Astrocyte of the cerebellum (primary cell): ENCODE results near the gene MVK.

Experiments used
- DNase-seq: peaks from one replicate; pipeline ENCODE4 v3.0.0-alpha.2; 2011; ENCODE audit warnings: low read depth
- H3K4me3 ChIP-seq: 2 replicates; pipeline ENCODE4 v1.5.1; 2011; ENCODE audit warnings: mild to moderate bottlenecking, low read depth, low read length, moderate library complexity
- CTCF ChIP-seq: IDR thresholded peaks from 2 replicates; pipeline ENCODE4 v1.5.1; 2012; ENCODE audit warnings: low read length, low read depth, moderate library complexity, mild to moderate bottlenecking; ENCODE audit errors: missing control alignments
- in situ Hi-C: cut with HindIII; loops from 2 replicates; pipeline ENCODE4 v1.10.0; 2017; ENCODE audit warnings: low sequenced_read_pairs

MVK gene

GRCh38 chr12:109537136-109537535 lies 36.5 kb upstream of the MVK start:
- DNase-seq, result no peak
- in situ Hi-C loops, result loop anchor here (25.0 kb wide), 1 partner anchor 250 kb away; no protein-coding TSS in a partner anchor
- TF ChIP-seq CTCF, result no peak

GRCh38 chr12:109538191-109538863 lies 35.3 kb upstream of the MVK start:
- in situ Hi-C loops, result loop anchor here (25.0 kb wide), 1 partner anchor 249 kb away; no protein-coding TSS in a partner anchor
- no peak overlapping the region for H3K4me3 ChIP-seq
- TF ChIP-seq CTCF, result no peak
- DNase-seq, result no peak

More at GRCh38 chr12:109537136-109537535, 36.5 kb upstream of the MVK start:
- no peak overlapping the region for H3K4me3 ChIP-seq

- no peak overlapping the region for H3K4me3 ChIP-seq
- DNase-seq, result no peak
- in situ Hi-C loops, result loop anchor here (25.0 kb wide), 1 partner anchor 248 kb away; no protein-coding TSS in a partner anchor
- TF ChIP-seq CTCF, result no peak
These were observed 34.1 kb upstream of the MVK start for GRCh38 chr12:109539508-109539907.

- H3K4me3 ChIP-seq, result no peak overlapping the region
- no peak for TF ChIP-seq CTCF
- in situ Hi-C loops, result loop anchor here (25.0 kb wide), 1 partner anchor 247 kb away; no protein-coding TSS in a partner anchor
- no peak for DNase-seq
These were observed 32.8 kb upstream of the MVK start for GRCh38 chr12:109540526-109541412.

GRCh38 chr12:109541413-109541726 lies 32.2 kb upstream of the MVK start:
- in situ Hi-C loops, result loop anchor here (25.0 kb wide), 1 partner anchor 246 kb away; no protein-coding TSS in a partner anchor
- TF ChIP-seq CTCF, result no peak
- no peak for DNase-seq
- H3K4me3 ChIP-seq, result no peak overlapping the region

- in situ Hi-C loops, result loop anchor here (25.0 kb wide), 1 partner anchor 245 kb away; no protein-coding TSS in a partner anchor
- TF ChIP-seq CTCF, result no peak
- DNase-seq, result no peak
- H3K4me3 ChIP-seq, result no peak overlapping the region
These were observed 31.6 kb upstream of the MVK start for GRCh38 chr12:109542014-109542413.
